Neutrophil (primary cell): Measurements from ENCODE around the gene CRX.
"Not testable (repeated sequence)": the region's sequence is repeated elsewhere in the genome, so short reads cannot be mapped to it uniquely, and the experiment has no call there.

Experiments used
- H3K27ac ChIP-seq: fragments of 200-600 bp; sonication (generic); 2 replicates; pipeline ENCODE4 v1.5.1; 2016; ENCODE audit warnings: mild to moderate bottlenecking, moderate library complexity
- H3K27me3 ChIP-seq: fragments of 200-600 bp; sonication (generic); 2 replicates; pipeline ENCODE4 v1.6.0; 2016; ENCODE audit warnings: mild to moderate bottlenecking
- H3K36me3 ChIP-seq: fragments of 200-600 bp; sonication (generic); 2 replicates; pipeline ENCODE4 v1.5.1; 2017
- H3K4me1 ChIP-seq, 2 experiments: fragments of 200-600 bp in 1 of 2; sonication (generic) in 1 of 2; 1 replicate in 1 of 2; 2 replicates in 1 of 2; pipeline versions ENCODE4 v1.5.1 to v1.6.1; 2013 to 2016; ENCODE audit warnings: low read depth in 1 of 2, low read length in 1 of 2, mild to moderate bottlenecking in 1 of 2, moderate library complexity in 1 of 2; ENCODE audit not compliant: control insufficient read depth in 1 of 2, insufficient read depth in 1 of 2
- H3K4me3 ChIP-seq, 2 experiments: fragments of 200-600 bp in 1 of 2; sonication (generic) in 1 of 2; 1 replicate in 1 of 2; 2 replicates in 1 of 2; pipeline ENCODE4 v1.5.1; 2013 to 2016; ENCODE audit warnings: low read depth in 1 of 2, low read length in 1 of 2, mild to moderate bottlenecking in 1 of 2, moderate library complexity in 1 of 2
- H3K9me3 ChIP-seq: fragments of 200-600 bp; sonication (generic); 2 replicates; pipeline ENCODE4 v1.5.1; 2016
- TF ChIP-seq, protein P1 (sequence below): fragments of 200-600 bp; sonication (generic); IDR thresholded peaks from 2 replicates; pipeline ENCODE4 v1.5.1; 2016; ENCODE audit warnings: antibody characterized with exemption

CRX gene

DNA sequence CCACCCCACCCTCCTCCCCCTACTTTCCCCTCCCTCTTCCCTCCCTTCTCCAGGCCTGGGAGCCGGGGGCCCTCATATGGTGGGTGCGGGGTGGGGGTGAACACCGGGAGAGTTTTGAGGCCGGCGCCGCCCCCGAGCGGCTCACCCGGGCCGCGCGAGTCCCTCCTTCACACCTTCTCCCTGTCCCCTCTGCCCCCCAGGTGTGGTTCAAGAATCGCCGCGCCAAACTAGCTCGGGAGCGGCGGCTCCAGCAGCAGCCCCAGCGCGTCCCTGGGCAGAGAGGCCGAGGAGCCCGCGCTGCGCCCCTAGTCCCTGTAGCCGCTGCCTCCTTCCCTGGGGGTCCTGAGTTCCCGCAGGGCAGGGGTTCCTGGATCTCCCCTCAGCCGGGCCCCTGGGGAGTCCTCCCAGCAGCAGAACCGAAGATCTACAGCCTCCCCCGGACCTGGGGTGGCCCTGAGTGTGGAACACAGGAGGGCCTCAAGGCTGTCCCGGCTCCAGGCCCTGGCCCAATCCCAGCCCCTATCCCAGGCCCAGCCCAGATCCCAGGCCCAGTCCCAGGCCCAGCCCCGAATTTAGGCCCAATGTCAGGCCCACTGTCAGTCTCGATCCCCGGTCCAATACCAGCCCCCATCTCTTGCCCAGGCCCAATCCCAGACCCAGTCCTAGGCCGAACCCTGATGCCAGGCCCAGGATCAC, 39.0 kb downstream of the CRX start:
- TF ChIP-seq, protein P1, sequence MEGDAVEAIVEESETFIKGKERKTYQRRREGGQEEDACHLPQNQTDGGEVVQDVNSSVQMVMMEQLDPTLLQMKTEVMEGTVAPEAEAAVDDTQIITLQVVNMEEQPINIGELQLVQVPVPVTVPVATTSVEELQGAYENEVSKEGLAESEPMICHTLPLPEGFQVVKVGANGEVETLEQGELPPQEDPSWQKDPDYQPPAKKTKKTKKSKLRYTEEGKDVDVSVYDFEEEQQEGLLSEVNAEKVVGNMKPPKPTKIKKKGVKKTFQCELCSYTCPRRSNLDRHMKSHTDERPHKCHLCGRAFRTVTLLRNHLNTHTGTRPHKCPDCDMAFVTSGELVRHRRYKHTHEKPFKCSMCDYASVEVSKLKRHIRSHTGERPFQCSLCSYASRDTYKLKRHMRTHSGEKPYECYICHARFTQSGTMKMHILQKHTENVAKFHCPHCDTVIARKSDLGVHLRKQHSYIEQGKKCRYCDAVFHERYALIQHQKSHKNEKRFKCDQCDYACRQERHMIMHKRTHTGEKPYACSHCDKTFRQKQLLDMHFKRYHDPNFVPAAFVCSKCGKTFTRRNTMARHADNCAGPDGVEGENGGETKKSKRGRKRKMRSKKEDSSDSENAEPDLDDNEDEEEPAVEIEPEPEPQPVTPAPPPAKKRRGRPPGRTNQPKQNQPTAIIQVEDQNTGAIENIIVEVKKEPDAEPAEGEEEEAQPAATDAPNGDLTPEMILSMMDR, result no peak
- H3K36me3 ChIP-seq, result no peaks in the 10 kb centered on the region
- peaks cover 29% of the 10 kb centered on the region for H3K27me3 ChIP-seq
- H3K27ac ChIP-seq, result no peak overlapping the region
- H3K4me1 ChIP-seq, result no peaks in the 10 kb centered on the region
- no peaks in the 10 kb centered on the region for H3K9me3 ChIP-seq
- H3K4me3 ChIP-seq, result no peak overlapping the region

DNA sequence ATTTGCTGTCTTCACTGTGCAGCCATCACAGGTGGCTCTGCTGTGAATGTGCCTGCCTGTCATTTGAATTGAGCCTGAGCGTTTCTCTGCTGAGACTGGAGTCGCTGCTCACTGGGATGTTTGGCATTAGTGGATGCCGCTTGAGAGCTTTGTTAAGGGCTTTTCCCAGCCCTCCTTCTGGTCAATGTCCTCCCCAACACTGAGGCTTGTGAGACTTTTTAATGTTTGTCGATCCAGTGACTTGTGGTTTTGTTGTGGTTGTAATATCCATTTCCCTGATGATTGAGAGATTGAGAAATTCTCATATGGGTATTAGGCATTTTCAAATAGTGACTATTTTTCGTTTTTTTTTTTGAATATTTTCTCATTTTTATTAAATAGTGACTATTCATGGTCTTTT, 39.9 kb downstream of the CRX start:
- H3K27ac ChIP-seq, result no peak overlapping the region
- no peak overlapping the region for H3K4me3 ChIP-seq
- H3K4me1 ChIP-seq, result no peaks in the 10 kb centered on the region
- peaks cover 29% of the 10 kb centered on the region for H3K27me3 ChIP-seq
- no peaks in the 10 kb centered on the region for H3K9me3 ChIP-seq
- TF ChIP-seq, protein P1, result no peak
- H3K36me3 ChIP-seq, result no peaks in the 10 kb centered on the region

DNA sequence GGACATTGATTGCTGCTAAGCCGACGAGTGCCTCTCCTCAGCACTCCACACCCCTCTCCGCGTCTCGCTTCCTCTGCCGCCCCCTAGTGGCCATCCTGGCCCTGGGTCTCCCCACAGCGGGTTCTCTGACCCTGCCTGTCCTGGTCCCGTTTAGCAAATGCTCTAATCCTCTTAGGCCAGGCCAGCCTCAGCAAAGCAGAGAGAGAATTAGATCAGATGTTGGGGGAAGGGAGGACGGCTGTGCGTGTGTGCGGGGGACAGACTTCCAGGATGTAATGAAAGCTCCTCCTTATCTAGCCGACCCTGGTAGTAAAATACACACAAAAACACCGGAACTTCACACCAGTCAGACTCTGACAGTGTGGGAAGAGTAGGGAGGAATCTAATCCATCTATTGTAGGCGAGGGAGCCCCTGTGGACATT, 41.8 kb downstream of the CRX start:
- Histone ChIP-seq H3K4me3 (no peak overlapping the region), H3K27me3 (peaks cover 29% of the 10 kb centered on the region), H3K4me1 (no peaks in the 10 kb centered on the region), H3K27ac (no peak overlapping the region), H3K9me3 (no peaks in the 10 kb centered on the region), H3K36me3 (no peaks in the 10 kb centered on the region)
- TF ChIP-seq, protein P1, result peak; percentile 45

DNA sequence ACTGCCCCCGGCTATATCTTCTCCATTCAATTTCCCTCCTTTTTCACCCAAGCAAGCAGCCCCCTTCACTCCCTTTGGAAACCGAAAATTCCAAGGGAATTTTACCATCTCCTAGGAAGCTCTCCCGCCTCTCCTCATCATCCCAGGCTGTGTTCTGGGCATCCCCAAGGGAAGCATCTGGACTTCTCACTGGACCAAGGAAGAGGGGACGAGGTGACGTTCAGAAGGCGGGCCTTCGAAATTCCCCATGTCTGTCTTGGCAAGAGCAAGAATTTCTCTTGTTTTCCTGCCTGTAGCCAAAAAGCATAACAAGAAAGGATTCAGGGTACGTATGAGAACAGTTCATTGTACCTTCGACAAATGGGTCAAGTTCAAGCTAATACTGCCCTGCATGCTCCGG, 43.4 kb downstream of the CRX start:
- H3K36me3 ChIP-seq, result no peaks in the 10 kb centered on the region
- no peak overlapping the region for H3K4me3 ChIP-seq
- H3K4me1 ChIP-seq, result no peaks in the 10 kb centered on the region
- H3K27ac ChIP-seq, result no peak overlapping the region
- peaks cover 29% of the 10 kb centered on the region for H3K27me3 ChIP-seq
- TF ChIP-seq, protein P1, result no peak
- no peaks in the 10 kb centered on the region for H3K9me3 ChIP-seq

DNA sequence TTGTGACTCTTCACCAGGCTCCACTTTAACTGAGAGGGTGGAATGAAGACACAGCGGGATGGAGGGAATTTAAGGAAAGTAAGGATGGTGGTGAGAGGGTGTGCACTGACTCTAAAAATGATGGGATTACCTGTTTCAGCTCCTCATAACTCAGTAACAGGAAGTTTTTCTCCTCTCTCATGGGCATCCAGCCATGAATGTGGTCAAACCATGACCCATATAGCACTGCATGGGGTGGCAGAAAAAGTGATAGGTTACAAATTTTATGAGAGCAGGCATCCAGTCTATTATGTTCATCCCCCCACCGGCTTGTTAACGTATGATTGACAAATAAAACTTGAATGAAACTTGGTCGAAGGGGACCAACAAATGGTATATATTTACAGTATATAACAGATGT, 57.2 kb downstream of the CRX start:
- Histone ChIP-seq H3K36me3 (no peaks in the 10 kb centered on the region), H3K9me3 (no peaks in the 10 kb centered on the region), H3K4me1 (no peaks in the 10 kb centered on the region), H3K27ac (no peak overlapping the region), H3K4me3 (no peak overlapping the region), H3K27me3 (no peaks in the 10 kb centered on the region)
- TF ChIP-seq, protein P1, result no peak

DNA sequence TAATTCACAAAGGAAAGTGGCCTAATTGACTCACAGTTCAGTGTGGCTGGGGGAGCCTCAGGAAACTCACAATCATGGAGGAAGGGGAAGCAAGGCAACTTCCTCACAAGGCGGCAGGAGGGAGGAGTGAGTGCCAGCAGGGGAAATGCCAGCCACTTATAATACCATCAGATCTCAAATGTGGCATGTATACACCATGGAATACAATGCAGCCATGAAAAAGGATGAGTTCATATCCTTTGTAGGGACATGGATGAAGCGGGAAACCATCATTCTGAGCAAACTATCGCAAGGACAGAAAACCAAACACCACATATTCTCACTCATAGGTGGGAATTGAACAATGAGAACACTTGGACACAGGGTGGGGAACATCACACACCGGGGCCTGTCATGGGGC, 57.6 kb downstream of the CRX start:
- H3K9me3 ChIP-seq, H3K36me3 ChIP-seq, H3K27ac ChIP-seq, H3K4me3 ChIP-seq, H3K27me3 ChIP-seq, H3K4me1 ChIP-seq: not testable (repeated sequence)
